HCT116 (cell line): Measurements from ENCODE around the gene SYDE2. TPM values are rescaled to one million over a fixed set of nuclear protein-coding genes. Genes with fewer than 3 reads are reported as not detected.

ENCODE experiments used
- ATAC-seq: fragments of 200-7000 bp; cut with Tn5 transposase; 2 replicates; pipeline ENCODE4 v1.9.1; 2020; ENCODE audit warnings: mild to moderate bottlenecking, moderate library complexity
- BruUV-seq: library from RNA; stranded (reverse); fragments of 400-500 nt; replicated peaks from 2 replicates; lab custom pipeline; 2021; lab: Mats Ljungman, UMichigan
- CTCF ChIA-PET: fragments of 300-600 bp; sonication (Branson Sonifier 250); formaldehyde crosslinking; loops from one replicate; lab custom pipeline; 2021; ENCODE audit warnings: antibody characterized with exemption; lab: Charles Lee
- POLR2A ChIA-PET: fragments of 300-600, 350-600 bp; sonication (Branson Sonifier 250); formaldehyde crosslinking; loops from one replicate; lab custom pipeline; 2021; ENCODE audit warnings: antibody characterized with exemption; lab: Charles Lee
- RAD21 ChIA-PET, 2 experiments: fragments of 300-600 bp; sonication (Branson Sonifier 250); formaldehyde crosslinking; loops; one replicate each; lab custom pipeline; 2023; ENCODE audit warnings: low total read pairs in 2 of 2; ENCODE audit not compliant: uncharacterized antibody in 2 of 2, unreplicated experiment in 2 of 2, low non-redundant PET in 1 of 2; lab: Charles Lee
- DNase-seq: peaks from one replicate; pipeline ENCODE4 v3.0.0-alpha.2; 2010; ENCODE audit warnings: low read depth, low spot score
- H2AFZ ChIP-seq: fragments of 200-600 bp; shearing (Covaris generic), sonication (generic); 2 replicates; pipeline ENCODE4 v1.6.1; 2017; ENCODE audit warnings: low read depth, mixed run types, mixed read lengths, antibody characterized with exemption, low read length; ENCODE audit not compliant: poor library complexity, severe bottlenecking
- H3K27ac ChIP-seq: 2 replicates; pipeline ENCODE4 v1.5.1; 2012; ENCODE audit warnings: low read depth, low read length
- H3K27me3 ChIP-seq: fragments of 200-600 bp; sonication (generic); 2 replicates; pipeline ENCODE4 v1.6.1; 2016; ENCODE audit warnings: mixed run types, low read length, mixed read lengths; ENCODE audit not compliant: insufficient read depth
- H3K36me3 ChIP-seq, 2 experiments: fragments of 200-500 bp in 1 of 2; fragments of 200-600 bp in 1 of 2; sonication (Bioruptor generic) in 1 of 2; sonication (generic) in 1 of 2; 2 replicates each; pipeline versions ENCODE4 v1.5.1 to v1.6.1; 2014 to 2016; ENCODE audit warnings: low read length in 2 of 2, inconsistent platforms in 1 of 2, mixed read lengths in 1 of 2, mixed run types in 1 of 2; ENCODE audit not compliant: insufficient read depth in 2 of 2, control insufficient read depth in 1 of 2
- H3K4me1 ChIP-seq, 2 experiments: fragments of 200-600 bp in 1 of 2; sonication (generic) in 1 of 2; 2 replicates each; pipeline versions ENCODE4 v1.5.1 to v1.6.1; 2012 to 2017; ENCODE audit warnings: low read length in 2 of 2, inconsistent platforms in 1 of 2, mild to moderate bottlenecking in 1 of 2, mixed read lengths in 1 of 2, mixed run types in 1 of 2, moderate library complexity in 1 of 2; ENCODE audit not compliant: insufficient read depth in 2 of 2, control insufficient read depth in 1 of 2
- H3K4me2 ChIP-seq: fragments of 200-600 bp; sonication (generic); 2 replicates; pipeline ENCODE4 v1.6.1; 2017; ENCODE audit warnings: mixed run types, low read length, mixed read lengths
- H3K4me3 ChIP-seq, 2 experiments: fragments of 200-600 bp in 1 of 2; sonication (generic) in 1 of 2; replicated peaks in 1 of 2; 2 replicates each; pipeline ENCODE4 v1.5.1; 2011 to 2016; ENCODE audit warnings: low read length in 2 of 2, control low read depth in 1 of 2, low read depth in 1 of 2, mild to moderate bottlenecking in 1 of 2, mixed read lengths in 1 of 2, mixed run types in 1 of 2
- H3K79me2 ChIP-seq: fragments of 200-600 bp; sonication (generic); 2 replicates; pipeline ENCODE4 v1.6.1; 2017; ENCODE audit warnings: mild to moderate bottlenecking, mixed run types, low read length, moderate library complexity, mixed read lengths; ENCODE audit not compliant: insufficient read depth
- H3K9ac ChIP-seq: fragments of 200-600 bp; sonication (generic); 2 replicates; pipeline ENCODE4 v1.6.1; 2016; ENCODE audit warnings: low read length, mixed read lengths
- H3K9me2 ChIP-seq: fragments of 200-600 bp; sonication (generic), shearing (Covaris generic); 2 replicates; pipeline ENCODE4 v1.6.1; 2017; ENCODE audit warnings: mixed run types, mild to moderate bottlenecking, moderate library complexity; ENCODE audit not compliant: insufficient read depth
- H3K9me3 ChIP-seq, 2 experiments: fragments of 200-500 bp in 1 of 2; fragments of 200-600 bp in 1 of 2; sonication (Bioruptor generic) in 1 of 2; sonication (generic) in 1 of 2; 2 replicates each; pipeline ENCODE4 v1.6.1; 2014 to 2017; ENCODE audit warnings: low read length in 2 of 2, mixed read lengths in 2 of 2, inconsistent platforms in 1 of 2, low read depth in 1 of 2, mild to moderate bottlenecking in 1 of 2, mixed run types in 1 of 2, moderate library complexity in 1 of 2; ENCODE audit not compliant: control insufficient read depth in 1 of 2, insufficient read depth in 1 of 2
- H4K20me1 ChIP-seq: fragments of 200-600 bp; sonication (generic), shearing (Covaris generic); 2 replicates; pipeline ENCODE4 v1.6.1; 2017; ENCODE audit warnings: mixed run types, mild to moderate bottlenecking, moderate library complexity; ENCODE audit not compliant: insufficient read depth
- CTCF ChIP-seq, 3 experiments: fragments of 200-600 bp in 1 of 3; sonication (generic) in 1 of 3; IDR thresholded peaks in 2 of 3; conservative IDR thresholded peaks in 1 of 3; 2 replicates each; pipeline ENCODE4 v1.5.1; 2012 to 2017; ENCODE audit warnings: low read depth in 2 of 3, low read length in 2 of 3, antibody characterized with exemption in 1 of 3, borderline replicate concordance in 1 of 3, control low read depth in 1 of 3, mild to moderate bottlenecking in 1 of 3, mixed read lengths in 1 of 3, mixed run types in 1 of 3, moderate library complexity in 1 of 3; ENCODE audit not compliant: insufficient read depth in 1 of 3
- ELF1 ChIP-seq: IDR thresholded peaks from 2 replicates; pipeline ENCODE4 v1.6.1; 2012; ENCODE audit warnings: low read depth, borderline replicate concordance
- EZH2 ChIP-seq: fragments of 200-600 bp; sonication (generic); IDR thresholded peaks from 2 replicates; pipeline ENCODE4 v1.6.1; 2017; ENCODE audit warnings: antibody characterized with exemption, mixed run types
- FOSL1 ChIP-seq: IDR thresholded peaks from 2 replicates; pipeline ENCODE4 v1.6.1; 2012; ENCODE audit warnings: low read depth
- POLR2A ChIP-seq: IDR thresholded peaks from 2 replicates; pipeline ENCODE4 v1.7.0; 2011; ENCODE audit warnings: borderline replicate concordance; ENCODE audit not compliant: insufficient read depth, insufficient read length; ENCODE audit errors: extremely low read depth
- RAD21 ChIP-seq: IDR thresholded peaks from 2 replicates; pipeline ENCODE4 v1.6.1; 2012; ENCODE audit warnings: low read depth, mild to moderate bottlenecking
- SP1 ChIP-seq: IDR thresholded peaks from 2 replicates; pipeline ENCODE4 v1.6.1; 2012; ENCODE audit warnings: low read depth
- SRF ChIP-seq: IDR thresholded peaks from 2 replicates; pipeline ENCODE4 v1.6.1; 2012; ENCODE audit warnings: low read depth
- ZFX ChIP-seq: fragments of 450-650 bp; IDR thresholded peaks from 2 replicates; pipeline ENCODE4 v1.6.1; 2017
- intact Hi-C: fragments of 100-400 bp; cut with micrococcal nuclease; formaldehyde crosslinking; loops from 2 replicates; pipeline ENCODE4 v1.10.0; 2022
- total RNA-seq: library from RNA; stranded (reverse); gene quantifications from one replicate; pipeline ENCODE4 v1.2.1, GENCODE V29; 2021; ENCODE audit not compliant: unreplicated experiment
- TF ChIP-seq, protein P1 (sequence below): IDR thresholded peaks from 2 replicates; pipeline ENCODE4 v1.6.1; 2011; ENCODE audit warnings: mild to moderate bottlenecking, low read length, moderate library complexity; ENCODE audit not compliant: insufficient replicate concordance; ENCODE audit errors: extremely low read depth

SYDE2 gene
- total RNA-seq, 1 experiment from 2014 or later = 5.3 TPM

GRCh38 chr1:85182700-85183099 lies 18.1 kb downstream of the SYDE2 start (continued):
- no peak for TF ChIP-seq RAD21
- TF ChIP-seq FOSL1 = no peak
- TF ChIP-seq ZFX = no peak
- TF ChIP-seq SRF = no peak
- no peak for TF ChIP-seq EZH2
- TF ChIP-seq POLR2A = no peak

- ATAC-seq = no peak
- no peaks in the 10 kb centered on the region for H3K9me2 ChIP-seq
- CTCF ChIA-PET = interaction anchor here (0.9 kb wide), 1 partner anchor 236 kb away, joined by 3 read pairs; no protein-coding TSS in a partner anchor
Observed at GRCh38 chr1:85180869-85181268, 19.9 kb downstream of the SYDE2 start.

More at GRCh38 chr1:85180869-85181268, 19.9 kb downstream of the SYDE2 start:
- BruUV-seq = no TSS peak
- no peak overlapping the region for H3K9ac ChIP-seq
- no peak overlapping the region for H3K4me3 ChIP-seq
- no peak overlapping the region for H2AFZ ChIP-seq
- TF ChIP-seq CTCF (IDR thresholded peaks at IDR 0.05 in 2 of 3, conservative IDR thresholded peaks at IDR 0.05 in 1 of 3; ENCODE audit: borderline replicate concordance in 1 of 3, insufficient read depth in 1 of 3, low read depth in 2 of 3, low read length in 2 of 3) = no peak
- TF ChIP-seq SP1 = no peak
- TF ChIP-seq, protein P1, sequence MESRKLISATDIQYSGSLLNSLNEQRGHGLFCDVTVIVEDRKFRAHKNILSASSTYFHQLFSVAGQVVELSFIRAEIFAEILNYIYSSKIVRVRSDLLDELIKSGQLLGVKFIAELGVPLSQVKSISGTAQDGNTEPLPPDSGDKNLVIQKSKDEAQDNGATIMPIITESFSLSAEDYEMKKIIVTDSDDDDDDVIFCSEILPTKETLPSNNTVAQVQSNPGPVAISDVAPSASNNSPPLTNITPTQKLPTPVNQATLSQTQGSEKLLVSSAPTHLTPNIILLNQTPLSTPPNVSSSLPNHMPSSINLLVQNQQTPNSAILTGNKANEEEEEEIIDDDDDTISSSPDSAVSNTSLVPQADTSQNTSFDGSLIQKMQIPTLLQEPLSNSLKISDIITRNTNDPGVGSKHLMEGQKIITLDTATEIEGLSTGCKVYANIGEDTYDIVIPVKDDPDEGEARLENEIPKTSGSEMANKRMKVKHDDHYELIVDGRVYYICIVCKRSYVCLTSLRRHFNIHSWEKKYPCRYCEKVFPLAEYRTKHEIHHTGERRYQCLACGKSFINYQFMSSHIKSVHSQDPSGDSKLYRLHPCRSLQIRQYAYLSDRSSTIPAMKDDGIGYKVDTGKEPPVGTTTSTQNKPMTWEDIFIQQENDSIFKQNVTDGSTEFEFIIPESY = no peak
- TF ChIP-seq ELF1 = no peak
- no peak for DNase-seq
- H3K79me2 ChIP-seq = no peaks in the 10 kb centered on the region
- intact Hi-C loops = no loop called here
- no peaks in the 10 kb centered on the region for H3K9me3 ChIP-seq
- no peaks in the 10 kb centered on the region for H3K4me1 ChIP-seq
- ChIA-PET POLR2A (interaction anchor here (0.6 kb wide), 1 partner anchor 132 kb away, joined by 4 read pairs; the partner anchor contains the start of gene MCOLN3), RAD21 (no interaction called here)
- H3K36me3 ChIP-seq = no peaks in the 10 kb centered on the region
- no peaks in the 10 kb centered on the region for H4K20me1 ChIP-seq
- H3K27ac ChIP-seq = no peak overlapping the region
- no peak overlapping the region for H3K4me2 ChIP-seq
- no peaks in the 10 kb centered on the region for H3K27me3 ChIP-seq
